Endometrium (tissue), 2 donors: Measurements from ENCODE around the gene WDFY2.
"Not testable (repeated sequence)": the region's sequence is repeated elsewhere in the genome, so short reads cannot be mapped to it uniquely, and the experiment has no call there.

Source experiments
- FAIRE-seq: peaks from 2 replicates; lab custom pipeline; 2012; peaks lifted over from hg19 to GRCh38; lab: Jason Lieb, UNC
- donor health status: control.
- donor health status: control.

WDFY2 gene

GRCh38 chr13:51666839-51667238 is 82.6 kb downstream of the WDFY2 start:
- FAIRE-seq = peak; percentile 12

GRCh38 chr13:51668580-51669195 is 84.4 kb downstream of the WDFY2 start:
- FAIRE-seq = no peak

- FAIRE-seq = no peak
Measured at GRCh38 chr13:51673165-51673564, 88.9 kb downstream of the WDFY2 start.

- FAIRE-seq = no peak
Measured at GRCh38 chr13:51674276-51674675, 90.0 kb downstream of the WDFY2 start.

GRCh38 chr13:51675385-51675784 is 91.1 kb downstream of the WDFY2 start:
- no peak for FAIRE-seq

GRCh38 chr13:51675877-51676276 is 91.6 kb downstream of the WDFY2 start:
- no peak for FAIRE-seq

- no peak for FAIRE-seq
Measured at GRCh38 chr13:51676739-51677138, 92.5 kb downstream of the WDFY2 start.

- FAIRE-seq = no peak
Measured at GRCh38 chr13:51678420-51678819, 94.2 kb downstream of the WDFY2 start.

- FAIRE-seq = no peak
Measured at GRCh38 chr13:51679616-51680015, 95.4 kb downstream of the WDFY2 start.

- no peak for FAIRE-seq
Measured at GRCh38 chr13:51681037-51681678, 96.9 kb downstream of the WDFY2 start.

GRCh38 chr13:51682686-51683085 is 98.4 kb downstream of the WDFY2 start:
- FAIRE-seq = no peak

- no peak for FAIRE-seq
Measured at GRCh38 chr13:51683597-51683996, 99.3 kb downstream of the WDFY2 start.

GRCh38 chr13:51684076-51684475 is 99.8 kb downstream of the WDFY2 start:
- no peak for FAIRE-seq

- FAIRE-seq = no peak
Measured at GRCh38 chr13:51687947-51688714, 103.9 kb downstream of the WDFY2 start.

GRCh38 chr13:51688937-51689662 is 104.8 kb downstream of the WDFY2 start:
- no peak for FAIRE-seq

GRCh38 chr13:51689663-51689996 is 105.4 kb downstream of the WDFY2 start:
- FAIRE-seq = no peak

GRCh38 chr13:51695677-51696076 is 111.4 kb downstream of the WDFY2 start:
- FAIRE-seq = not testable (repeated sequence)

GRCh38 chr13:51697181-51697580 is 112.9 kb downstream of the WDFY2 start:
- FAIRE-seq = no peak

- FAIRE-seq = no peak
Measured at GRCh38 chr13:51697855-51698254, 113.6 kb downstream of the WDFY2 start.

GRCh38 chr13:51698352-51698751 is 114.1 kb downstream of the WDFY2 start:
- FAIRE-seq = no peak

GRCh38 chr13:51704399-51705313 is 120.4 kb downstream of the WDFY2 start:
- no peak for FAIRE-seq

- no peak for FAIRE-seq
Measured at GRCh38 chr13:51707461-51707860, 123.2 kb downstream of the WDFY2 start.
